Measurements from ENCODE around the gene MAP4K2. TPM values are rescaled to one million over a fixed set of nuclear protein-coding genes. Genes with fewer than 3 reads are reported as not detected.

The MAP4K2 gene
- total and polyA plus RNA-seq, 2 of the 13 experiments (the other 11 are each of a cell fraction or from before 2014, with no cell fraction given) = 8.3 to 17.6 TPM

DNA sequence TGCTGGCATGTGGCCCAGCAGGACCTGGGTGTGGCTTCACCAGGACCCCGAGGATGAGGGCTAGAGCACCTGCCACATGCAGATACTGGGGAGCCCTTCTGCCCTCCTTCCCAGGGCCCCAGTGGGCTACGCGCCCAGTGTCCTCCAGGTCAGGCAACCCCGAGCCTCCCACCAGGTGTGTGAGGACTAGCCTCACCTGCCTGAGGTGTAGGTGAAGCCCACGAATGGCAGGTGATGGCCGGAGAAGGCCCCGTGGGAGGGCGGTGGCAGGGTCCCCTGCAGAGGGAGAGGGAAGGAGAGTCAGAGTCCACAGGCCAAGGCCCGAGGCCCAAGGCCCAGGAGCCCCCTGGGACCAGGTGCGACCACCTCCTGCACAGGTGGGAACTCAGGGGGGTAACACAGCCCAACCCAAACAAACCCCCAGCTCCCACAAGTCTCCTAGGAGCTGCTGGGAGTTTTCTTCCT, 34.9 kb upstream of the MAP4K2 start:
- no peaks in the 10 kb centered on the region for H3K9me3 ChIP-seq (ENCODE audit: low read length)
- POLR2A ChIA-PET = no interaction called here
- CTCF ChIA-PET (ENCODE audit: low intra/inter-chr PET ratio, low total read pairs) = no interaction called here
- DNase-seq (ENCODE audit: low spot score) = no peak
- peaks cover 14% of the 10 kb centered on the region for H3K4me1 ChIP-seq (ENCODE audit: insufficient read depth, low read length)
- H3K36me3 ChIP-seq (replicated peaks in 1 of 2; ENCODE audit: control insufficient read depth in 1 of 2, insufficient read depth in 2 of 2, low read length in 2 of 2) = no peaks in the 10 kb centered on the region
- no peak overlapping the region for H3K4me2 ChIP-seq (ENCODE audit: low read depth, low read length)
- WGBS (ENCODE audit: low lambda C conversion rate) = 92% methylated on average over 5 of the region's 10 CpGs
- no peak overlapping the region for H2AFZ ChIP-seq (ENCODE audit: low read length)
- intact Hi-C loops (cut with micrococcal nuclease; ENCODE audit: unreplicated experiment) (no loop called here), in situ Hi-C loops (cut with HindIII; ENCODE audit: extremely low pct_ligation_motif_present, low pct_unique_long_range_greater_than_20kb) (no loop called here)
- ATAC-seq = no peak
- FAIRE-seq = no peak
- H3K27me3 ChIP-seq (ENCODE audit: control insufficient read depth in 1 of 2, insufficient read depth in 2 of 2, low read length in 2 of 2) = no peaks in the 10 kb centered on the region; a peak in 1 of 5 replicates
- H3K4me3 ChIP-seq (replicated peaks in 1 of 3; ENCODE audit: insufficient read depth in 1 of 3, low read depth in 2 of 3, low read length in 3 of 3) = no peak overlapping the region
- no TSS peak for BruUV-seq (replicated peaks)
- no peak overlapping the region for H3K27ac ChIP-seq (ENCODE audit: extremely low read length, insufficient read depth, low read length)
- H3K9ac ChIP-seq (ENCODE audit: insufficient read depth, low read depth, low read length) = no peak overlapping the region
- H3K79me2 ChIP-seq (ENCODE audit: insufficient read depth, low read length) = no peaks in the 10 kb centered on the region
- H4K20me1 ChIP-seq (ENCODE audit: insufficient read depth, low read length) = no peaks in the 10 kb centered on the region
- no peak for TF ChIP-seq ARID4A (CRISPR knock-in tag; IDR thresholded peaks at IDR 0.05; ENCODE audit: borderline replicate concordance)
- no peak for TF ChIP-seq ZNF629 (CRISPR knock-in tag; conservative IDR thresholded peaks at IDR 0.05)
- TF ChIP-seq ATF6 (CRISPR knock-in tag; conservative IDR thresholded peaks at IDR 0.05) = no peak
- TF ChIP-seq, protein P1, sequence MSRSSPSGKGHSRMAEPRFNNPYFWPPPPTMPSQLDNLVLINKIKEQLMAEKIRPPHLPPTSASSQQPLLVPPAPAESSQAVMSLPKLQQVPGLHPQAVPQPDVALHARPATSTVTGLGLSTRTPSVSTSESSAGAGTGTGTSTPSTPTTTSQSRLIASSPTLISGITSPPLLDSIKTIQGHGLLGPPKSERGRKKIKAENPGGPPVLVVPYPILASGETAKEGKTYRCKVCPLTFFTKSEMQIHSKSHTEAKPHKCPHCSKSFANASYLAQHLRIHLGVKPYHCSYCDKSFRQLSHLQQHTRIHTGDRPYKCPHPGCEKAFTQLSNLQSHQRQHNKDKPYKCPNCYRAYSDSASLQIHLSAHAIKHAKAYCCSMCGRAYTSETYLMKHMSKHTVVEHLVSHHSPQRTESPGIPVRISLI (CRISPR knock-in tag; IDR thresholded peaks at IDR 0.05; ENCODE audit: borderline replicate concordance) = no peak
- TF ChIP-seq ZFP41 (CRISPR knock-in tag; IDR thresholded peaks at IDR 0.05; ENCODE audit: borderline replicate concordance) = no peak
- TF ChIP-seq RARG (CRISPR knock-in tag; IDR thresholded peaks at IDR 0.05; ENCODE audit: low read depth) = no peak
- no peak for TF ChIP-seq NR2C2 (CRISPR knock-in tag; IDR thresholded peaks at IDR 0.05; ENCODE audit: borderline replicate concordance)
- no peak for TF ChIP-seq ERF (CRISPR knock-in tag; IDR thresholded peaks at IDR 0.05)
- TF ChIP-seq HDAC2 (CRISPR knock-in tag; IDR thresholded peaks at IDR 0.05) = no peak
- no peak for TF ChIP-seq TRIM24 (CRISPR knock-in tag; IDR thresholded peaks at IDR 0.05)
- no peak for TF ChIP-seq ZNF709 (CRISPR knock-in tag; IDR thresholded peaks at IDR 0.05)
- TF ChIP-seq TIGD3 (CRISPR knock-in tag; IDR thresholded peaks at IDR 0.05; ENCODE audit: borderline replicate concordance) = no peak
